ENCODE data around the gene BMAL2.

DNA sequence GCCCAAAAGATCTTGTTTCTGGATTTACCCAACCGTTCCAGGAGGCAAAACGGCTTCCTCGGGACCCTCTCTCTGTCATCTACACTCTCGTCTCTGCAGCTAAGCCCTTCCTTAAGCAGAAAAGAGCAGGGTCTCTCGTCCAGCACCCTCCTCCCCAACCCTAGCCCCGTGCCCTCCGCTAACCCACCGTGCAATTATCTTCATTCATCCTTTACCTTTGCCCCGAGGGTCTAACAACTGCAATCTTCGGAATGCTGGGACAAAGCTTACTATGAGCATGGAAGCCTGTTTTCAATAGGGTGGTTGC is 276 bp upstream of the BMAL2 start:
- no peak for TF ChIP-seq POLR2AphosphoS5 (IDR thresholded peaks at IDR 0.05; ENCODE audit: low read depth, low read length)
- TF ChIP-seq, protein P1, sequence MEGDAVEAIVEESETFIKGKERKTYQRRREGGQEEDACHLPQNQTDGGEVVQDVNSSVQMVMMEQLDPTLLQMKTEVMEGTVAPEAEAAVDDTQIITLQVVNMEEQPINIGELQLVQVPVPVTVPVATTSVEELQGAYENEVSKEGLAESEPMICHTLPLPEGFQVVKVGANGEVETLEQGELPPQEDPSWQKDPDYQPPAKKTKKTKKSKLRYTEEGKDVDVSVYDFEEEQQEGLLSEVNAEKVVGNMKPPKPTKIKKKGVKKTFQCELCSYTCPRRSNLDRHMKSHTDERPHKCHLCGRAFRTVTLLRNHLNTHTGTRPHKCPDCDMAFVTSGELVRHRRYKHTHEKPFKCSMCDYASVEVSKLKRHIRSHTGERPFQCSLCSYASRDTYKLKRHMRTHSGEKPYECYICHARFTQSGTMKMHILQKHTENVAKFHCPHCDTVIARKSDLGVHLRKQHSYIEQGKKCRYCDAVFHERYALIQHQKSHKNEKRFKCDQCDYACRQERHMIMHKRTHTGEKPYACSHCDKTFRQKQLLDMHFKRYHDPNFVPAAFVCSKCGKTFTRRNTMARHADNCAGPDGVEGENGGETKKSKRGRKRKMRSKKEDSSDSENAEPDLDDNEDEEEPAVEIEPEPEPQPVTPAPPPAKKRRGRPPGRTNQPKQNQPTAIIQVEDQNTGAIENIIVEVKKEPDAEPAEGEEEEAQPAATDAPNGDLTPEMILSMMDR (IDR thresholded peaks at IDR 0.05) = no peak
